Neural progenitor cell (in vitro differentiated cells): ENCODE data around the gene CABP7.

Source experiments
- EZH2 ChIP-seq: fragments of 200-600 bp; sonication (generic); IDR thresholded peaks from 2 replicates; pipeline ENCODE4 v1.6.1; 2017; ENCODE audit warnings: antibody characterized with exemption, mild to moderate bottlenecking, moderate library complexity
- EZH2phosphoT487 ChIP-seq: fragments of 200-600 bp; sonication (generic); IDR thresholded peaks from 2 replicates; pipeline ENCODE4 v1.6.1; 2017; ENCODE audit warnings: antibody characterized with exemption
- TF ChIP-seq, protein P1 (sequence below): fragments of 200-600 bp; sonication (generic); IDR thresholded peaks from 2 replicates; pipeline ENCODE4 v1.5.1; 2017; ENCODE audit warnings: antibody characterized with exemption, mild to moderate bottlenecking

- TF ChIP-seq, protein P1, sequence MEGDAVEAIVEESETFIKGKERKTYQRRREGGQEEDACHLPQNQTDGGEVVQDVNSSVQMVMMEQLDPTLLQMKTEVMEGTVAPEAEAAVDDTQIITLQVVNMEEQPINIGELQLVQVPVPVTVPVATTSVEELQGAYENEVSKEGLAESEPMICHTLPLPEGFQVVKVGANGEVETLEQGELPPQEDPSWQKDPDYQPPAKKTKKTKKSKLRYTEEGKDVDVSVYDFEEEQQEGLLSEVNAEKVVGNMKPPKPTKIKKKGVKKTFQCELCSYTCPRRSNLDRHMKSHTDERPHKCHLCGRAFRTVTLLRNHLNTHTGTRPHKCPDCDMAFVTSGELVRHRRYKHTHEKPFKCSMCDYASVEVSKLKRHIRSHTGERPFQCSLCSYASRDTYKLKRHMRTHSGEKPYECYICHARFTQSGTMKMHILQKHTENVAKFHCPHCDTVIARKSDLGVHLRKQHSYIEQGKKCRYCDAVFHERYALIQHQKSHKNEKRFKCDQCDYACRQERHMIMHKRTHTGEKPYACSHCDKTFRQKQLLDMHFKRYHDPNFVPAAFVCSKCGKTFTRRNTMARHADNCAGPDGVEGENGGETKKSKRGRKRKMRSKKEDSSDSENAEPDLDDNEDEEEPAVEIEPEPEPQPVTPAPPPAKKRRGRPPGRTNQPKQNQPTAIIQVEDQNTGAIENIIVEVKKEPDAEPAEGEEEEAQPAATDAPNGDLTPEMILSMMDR = no peak
- TF ChIP-seq EZH2phosphoT487 (no peak), EZH2 (no peak)
Measured at GRCh38 chr22:29766632-29767170, 46.9 kb downstream of the CABP7 start, which contains the start of gene ZMAT5.
